HG03342 (cell line): ENCODE data around the gene FEZF1.

ENCODE experiments used
- ATAC-seq: cut with Tn5 transposase; IDR thresholded peaks from one replicate; pipeline ENCODE4 v1.9.1; 2021; ENCODE audit warnings: mild to moderate bottlenecking, moderate library complexity; ENCODE audit not compliant: unreplicated experiment

The FEZF1 gene

DNA sequence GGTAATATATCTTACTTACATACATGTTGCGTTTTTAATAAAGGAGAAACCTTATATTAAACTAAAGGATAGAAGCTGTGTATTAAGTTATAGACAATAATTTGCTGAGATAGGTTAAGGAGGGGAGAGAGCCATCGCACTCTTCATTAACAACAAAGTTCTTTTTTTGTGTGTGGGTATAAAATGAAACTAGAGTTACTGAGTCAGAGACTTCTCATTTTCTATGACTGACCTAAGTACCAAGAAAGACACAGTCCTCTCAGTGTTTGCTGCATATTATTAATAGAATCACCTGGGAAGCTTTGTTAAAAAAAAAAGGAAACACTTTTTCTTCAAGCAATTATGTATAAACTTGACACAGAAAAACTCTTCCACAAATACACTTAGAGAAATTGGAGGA lies 31.4 kb downstream of the FEZF1 start:
- ATAC-seq, result no peak

DNA sequence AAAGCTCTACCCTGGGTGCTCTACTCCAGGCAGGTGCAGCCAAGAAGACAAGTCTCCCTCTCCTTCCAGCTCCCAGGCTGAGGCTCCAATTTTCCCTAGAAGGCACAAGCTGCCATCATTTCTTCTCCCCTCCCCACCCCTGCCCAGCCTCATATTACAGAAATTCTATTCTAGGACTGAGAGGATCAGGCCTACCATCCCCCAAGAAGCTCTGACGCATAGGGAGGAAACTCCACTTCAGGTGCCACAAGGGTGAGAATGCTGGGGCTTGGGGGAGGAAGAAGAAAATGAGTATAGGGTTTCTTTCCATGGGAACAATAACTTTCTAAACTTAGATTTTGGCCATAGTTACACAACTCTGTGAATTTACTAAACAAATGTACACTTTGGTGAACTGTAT lies 35.3 kb downstream of the FEZF1 start:
- ATAC-seq, result no peak

DNA sequence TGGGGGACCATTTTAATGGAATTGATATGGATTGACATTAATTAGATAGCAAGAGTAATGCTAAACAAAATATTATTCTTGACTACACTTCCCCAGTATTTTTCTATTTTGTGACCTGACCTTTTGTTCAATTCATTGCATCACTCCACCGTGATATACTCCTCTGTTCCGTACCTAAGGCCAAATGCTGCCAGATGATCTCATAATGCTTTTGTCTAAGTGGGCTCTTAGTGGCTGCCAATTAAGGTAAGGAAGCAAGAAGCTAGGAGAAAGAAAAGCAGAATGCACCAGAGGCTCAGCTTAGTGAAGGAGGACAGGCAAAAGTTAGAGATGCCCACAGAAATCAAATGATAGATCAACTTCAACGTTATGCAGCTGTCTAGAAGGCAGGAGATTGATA lies 36.4 kb downstream of the FEZF1 start:
- ATAC-seq, result no peak

GRCh38 chr7:122262246-122262645 lies 42.3 kb downstream of the FEZF1 start:
- ATAC-seq, result no peak

- ATAC-seq, result no peak
Observed at GRCh38 chr7:122261442-122261841, 43.1 kb downstream of the FEZF1 start.

- ATAC-seq, result no peak
Observed at GRCh38 chr7:122261016-122261415, 43.5 kb downstream of the FEZF1 start.

GRCh38 chr7:122260336-122260735 lies 44.2 kb downstream of the FEZF1 start:
- ATAC-seq, result no peak

DNA sequence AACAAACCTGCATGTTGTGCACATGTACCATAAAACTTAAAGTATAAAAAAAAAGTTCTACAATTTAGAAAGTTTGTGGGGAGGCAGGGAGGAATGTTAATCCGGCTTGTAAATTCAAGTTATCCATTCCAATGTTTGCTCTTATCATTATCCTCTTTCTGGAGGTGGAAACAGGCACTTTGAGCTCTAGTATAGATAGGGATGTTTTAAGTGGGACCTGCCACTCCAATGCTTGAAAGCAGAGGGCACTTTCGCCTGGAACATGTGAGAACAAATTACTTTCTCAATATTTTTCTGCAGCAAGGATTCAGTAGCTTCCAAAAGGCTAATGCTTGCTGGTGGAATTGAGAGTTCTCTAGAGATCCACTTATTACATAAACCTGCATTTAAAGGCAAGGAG lies 45.6 kb downstream of the FEZF1 start:
- no peak for ATAC-seq

GRCh38 chr7:122257056-122257455 lies 47.5 kb downstream of the FEZF1 start:
- no peak for ATAC-seq

DNA sequence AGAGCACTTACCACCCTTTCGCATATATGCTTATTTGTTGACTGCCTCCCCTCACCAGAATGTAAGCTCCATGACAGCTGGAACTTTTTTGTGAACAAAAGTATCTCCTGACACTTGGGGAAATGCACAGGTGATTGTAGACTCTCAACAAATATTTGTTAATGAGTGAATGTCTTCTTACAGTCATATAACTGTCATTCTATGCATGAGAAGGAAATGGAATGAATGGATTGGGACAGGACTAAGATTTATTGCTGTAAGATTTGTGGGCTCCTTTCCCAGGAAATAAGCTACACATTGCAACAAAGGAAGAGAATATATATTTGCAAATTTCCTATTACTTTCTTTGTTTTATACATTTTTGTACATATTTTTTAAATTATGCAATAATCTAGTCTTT lies 48.5 kb downstream of the FEZF1 start:
- ATAC-seq, result no peak

DNA sequence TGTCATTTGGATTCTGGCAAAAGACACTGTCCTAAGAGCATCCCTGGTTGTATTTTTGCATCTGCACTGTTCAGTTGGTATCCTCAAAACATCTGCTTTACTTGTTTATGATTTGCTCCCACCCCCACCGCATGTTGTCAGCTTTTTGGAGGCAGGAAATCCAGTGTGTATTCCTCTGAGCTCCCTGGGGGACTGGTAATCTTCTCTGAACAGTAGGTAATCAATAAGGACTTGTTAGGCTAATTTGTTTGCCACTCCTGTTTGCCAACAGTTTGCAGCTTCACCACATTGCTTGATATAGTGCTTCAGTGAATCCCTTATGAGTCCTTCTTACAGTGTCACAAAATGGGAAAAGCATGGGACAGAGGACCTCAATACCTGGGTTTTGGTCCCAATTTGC lies 49.1 kb downstream of the FEZF1 start:
- ATAC-seq, result no peak
